Activated CD8-positive, alpha-beta T cell treated with anti-CD3 and anti-CD28 coated beads for 36 hours (primary cell): ENCODE measurements around the gene MAGI2. TPM values are rescaled to one million over a fixed set of nuclear protein-coding genes. Genes with fewer than 3 reads are reported as not detected.

ENCODE experiments used
- ATAC-seq: fragments of 200-7000 bp; cut with Tn5 transposase; one replicate; pipeline ENCODE4 v1.10.0; 2021; ENCODE audit warnings: mild to moderate bottlenecking, moderate library complexity
- CTCF ChIA-PET: fragments of 350-600 bp; sonication (Branson Sonifier 250); formaldehyde crosslinking; loops from one replicate; lab custom pipeline; 2021; ENCODE audit warnings: antibody characterized with exemption; lab: Charles Lee
- POLR2A ChIA-PET: fragments of 350-600 bp; sonication (Branson Sonifier 250); formaldehyde crosslinking; loops from one replicate; lab custom pipeline; 2021; ENCODE audit warnings: antibody characterized with exemption; lab: Charles Lee
- DNase-seq: peaks from one replicate; pipeline ENCODE4 v3.0.0-alpha.2; 2020
- H3K27ac Mint-ChIP-seq: one replicate; pipeline ENCODE4 v1.8.0; 2021; ENCODE audit warnings: mild to moderate bottlenecking, mixed read lengths
- H3K27me3 Mint-ChIP-seq: one replicate; pipeline ENCODE4 v1.8.0; 2021; ENCODE audit warnings: mixed read lengths
- H3K36me3 Mint-ChIP-seq: one replicate; pipeline ENCODE4 v1.8.0; 2021; ENCODE audit warnings: low read depth, mixed read lengths
- H3K4me1 Mint-ChIP-seq: one replicate; pipeline ENCODE4 v1.8.0; 2021; ENCODE audit warnings: low read depth, mixed read lengths
- H3K4me3 Mint-ChIP-seq: one replicate; pipeline ENCODE4 v1.8.0; 2021; ENCODE audit warnings: mild to moderate bottlenecking, moderate library complexity, mixed read lengths
- H3K9me3 Mint-ChIP-seq: one replicate; pipeline ENCODE4 v1.8.0; 2021; ENCODE audit warnings: mixed read lengths
- CTCF ChIP-seq: fragments of 200-600 bp; IDR thresholded peaks from one replicate; pipeline ENCODE4 v1.8.0; 2022; ENCODE audit warnings: antibody characterized with exemption, mild to moderate bottlenecking
- intact Hi-C: fragments of 100-400 bp; cut with micrococcal nuclease; formaldehyde crosslinking; loops from one replicate; pipeline ENCODE4 v1.10.0; 2022
- total RNA-seq, 2 experiments: library from RNA; stranded (reverse); gene quantifications; one replicate each; pipeline ENCODE4 v1.2.3, GENCODE V29; 2021

The MAGI2 gene
- total RNA-seq, 2 experiments from 2014 or later, result 0.04 to 0.09 TPM

DNA sequence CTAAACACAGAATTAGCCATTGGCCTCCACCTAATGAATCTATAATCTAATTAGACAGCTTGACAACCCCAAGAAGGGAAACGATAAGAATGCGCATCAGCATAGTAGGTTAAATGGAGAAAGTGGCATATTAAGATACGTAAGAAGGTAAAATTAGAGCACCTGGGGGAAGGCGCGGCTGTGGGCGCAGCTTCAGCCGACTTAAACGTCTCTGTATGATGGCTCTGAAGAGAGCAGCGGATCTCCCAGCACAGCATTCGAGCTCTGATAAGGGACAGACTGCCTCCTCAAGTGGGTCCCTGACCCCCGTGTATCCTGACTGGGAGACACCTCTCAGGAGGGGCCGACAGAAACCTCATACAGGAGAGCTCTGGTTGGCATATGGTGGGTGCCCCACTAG is 1136.1 kb downstream of the MAGI2 start:
- Mint-ChIP-seq H3K27me3 (no peaks in the 10 kb centered on the region), H3K9me3 (peaks cover 2% of the 10 kb centered on the region), H3K4me1 (no peaks in the 10 kb centered on the region), H3K27ac (no peak overlapping the region), H3K4me3 (no peak overlapping the region), H3K36me3 (no peaks in the 10 kb centered on the region)
- intact Hi-C loops, result no loop called here
- DNase-seq (no peak), ATAC-seq (no peak)
- no peak for TF ChIP-seq CTCF
- ChIA-PET POLR2A (interaction anchor here (0.7 kb wide), 1 partner anchor 70 kb away, joined by 3 read pairs; no protein-coding TSS in a partner anchor), CTCF (no interaction called here)

GRCh38 chr7:78316110-78316509 is 1137.4 kb downstream of the MAGI2 start:
- no peak for ATAC-seq
- H3K27me3 Mint-ChIP-seq, result no peaks in the 10 kb centered on the region
- ChIA-PET CTCF (no interaction called here), POLR2A (no interaction called here)
- H3K27ac Mint-ChIP-seq, result no peak overlapping the region
- intact Hi-C loops, result no loop called here
- no peak overlapping the region for H3K4me3 Mint-ChIP-seq
- no peaks in the 10 kb centered on the region for H3K4me1 Mint-ChIP-seq
- no peak for TF ChIP-seq CTCF
- no peaks in the 10 kb centered on the region for H3K9me3 Mint-ChIP-seq
- DNase-seq, result no peak
- H3K36me3 Mint-ChIP-seq, result no peaks in the 10 kb centered on the region

DNA sequence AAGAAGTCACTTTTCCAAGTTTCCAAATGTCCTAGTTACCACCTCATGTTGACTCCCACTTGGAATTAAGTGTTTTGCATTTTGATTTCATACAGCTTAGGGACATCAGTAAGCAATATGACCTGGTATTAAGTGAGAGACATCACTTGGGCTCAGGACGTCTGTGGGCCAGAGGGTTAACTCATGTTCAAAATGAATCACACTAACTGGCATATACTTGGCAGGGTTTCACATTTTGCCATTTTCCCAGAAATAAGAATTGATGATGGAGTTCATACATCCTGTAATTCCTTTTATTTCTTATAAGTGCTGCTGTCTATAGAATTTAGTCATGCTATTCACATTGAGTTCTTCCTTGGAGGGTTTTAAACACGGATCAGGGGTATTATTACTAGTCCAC is 1138.3 kb downstream of the MAGI2 start:
- ChIA-PET POLR2A (interaction anchor here (0.7 kb wide), 1 partner anchor 141 kb away, joined by 3 read pairs; no protein-coding TSS in a partner anchor), CTCF (no interaction called here)
- Mint-ChIP-seq H3K4me3 (no peak overlapping the region), H3K9me3 (no peaks in the 10 kb centered on the region), H3K36me3 (no peaks in the 10 kb centered on the region), H3K27me3 (no peaks in the 10 kb centered on the region), H3K27ac (no peak overlapping the region), H3K4me1 (no peaks in the 10 kb centered on the region)
- intact Hi-C loops, result no loop called here
- ATAC-seq, result no peak
- TF ChIP-seq CTCF, result no peak
- DNase-seq, result no peak

GRCh38 chr7:78311181-78311580 is 1142.3 kb downstream of the MAGI2 start:
- TF ChIP-seq CTCF, result no peak
- intact Hi-C loops, result no loop called here
- Mint-ChIP-seq H3K9me3 (no peaks in the 10 kb centered on the region), H3K4me3 (no peak overlapping the region), H3K36me3 (no peaks in the 10 kb centered on the region), H3K27ac (no peak overlapping the region), H3K27me3 (no peaks in the 10 kb centered on the region), H3K4me1 (no peaks in the 10 kb centered on the region)
- ATAC-seq (no peak), DNase-seq (no peak)
- ChIA-PET POLR2A (no interaction called here), CTCF (no interaction called here)

DNA sequence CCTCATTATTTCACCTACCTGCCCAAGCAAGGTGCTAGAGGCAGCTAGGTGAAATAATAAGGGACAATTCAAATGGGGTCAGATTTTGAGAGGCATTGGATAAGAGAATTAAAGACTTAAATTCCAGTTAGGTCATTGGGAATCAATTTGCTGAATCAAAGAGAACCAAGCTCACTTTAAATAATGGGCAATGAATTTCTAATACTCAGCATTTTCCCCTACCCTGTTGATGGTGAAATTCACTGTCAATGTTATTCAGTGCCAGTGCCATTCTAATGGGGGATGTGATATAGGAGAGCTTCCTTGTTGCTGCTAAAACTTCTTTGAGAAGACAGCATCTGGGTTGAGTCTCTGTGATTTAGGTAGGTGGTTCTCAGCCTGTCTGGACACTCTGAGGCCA is 1145.6 kb downstream of the MAGI2 start:
- ChIA-PET CTCF (no interaction called here), POLR2A (no interaction called here)
- no peak for DNase-seq
- no peak for TF ChIP-seq CTCF
- no peaks in the 10 kb centered on the region for H3K27me3 Mint-ChIP-seq
- no peaks in the 10 kb centered on the region for H3K4me1 Mint-ChIP-seq
- H3K9me3 Mint-ChIP-seq, result no peaks in the 10 kb centered on the region
- no peaks in the 10 kb centered on the region for H3K36me3 Mint-ChIP-seq
- no peak for ATAC-seq
- H3K4me3 Mint-ChIP-seq, result no peak overlapping the region
- intact Hi-C loops, result no loop called here
- H3K27ac Mint-ChIP-seq, result no peak overlapping the region
